Measurements from ENCODE around the gene ADRA1B.

GRCh38 chr5:159909126-159909525 is 7.2 kb upstream of the ADRA1B start:
- TF ChIP-seq CTCF (conservative IDR thresholded peaks at IDR 0.05 in 1 of 2, IDR thresholded peaks at IDR 0.05 in 1 of 2; ENCODE audit: extremely low read depth in 1 of 2, insufficient read depth in 1 of 2, low read depth in 1 of 2, low read length in 2 of 2) (no peak), EZH2 (IDR thresholded peaks at IDR 0.05; ENCODE audit: borderline replicate concordance, low read length) (no peak)
